HuH-7.5 (cell line): ENCODE data around the gene RETREG1.

ENCODE experiments used
- DNase-seq: peaks from one replicate; pipeline ENCODE4 v3.0.0; 2011; ENCODE audit warnings: low spot score

The RETREG1 gene

GRCh38 chr5:16585041-16585667 is 31.6 kb downstream of the RETREG1 start:
- no peak for DNase-seq

- DNase-seq: no peak
Observed at GRCh38 chr5:16582081-16582480, 34.7 kb downstream of the RETREG1 start.

GRCh38 chr5:16580382-16580781 is 36.4 kb downstream of the RETREG1 start:
- no peak for DNase-seq

- no peak for DNase-seq
Observed at GRCh38 chr5:16579142-16579847, 37.5 kb downstream of the RETREG1 start.

GRCh38 chr5:16578474-16578883 is 38.3 kb downstream of the RETREG1 start:
- no peak for DNase-seq

GRCh38 chr5:16577677-16578076 is 39.1 kb downstream of the RETREG1 start:
- no peak for DNase-seq

GRCh38 chr5:16574789-16575721 is 41.7 kb downstream of the RETREG1 start:
- no peak for DNase-seq

- no peak for DNase-seq
Observed at GRCh38 chr5:16573401-16573800, 43.4 kb downstream of the RETREG1 start.

GRCh38 chr5:16572289-16573015 is 44.3 kb downstream of the RETREG1 start:
- no peak for DNase-seq

- no peak for DNase-seq
Observed at GRCh38 chr5:16571016-16571415, 45.8 kb downstream of the RETREG1 start.

GRCh38 chr5:16570121-16570815 is 46.5 kb downstream of the RETREG1 start:
- DNase-seq: no peak

GRCh38 chr5:16568875-16569580 is 47.8 kb downstream of the RETREG1 start:
- no peak for DNase-seq

- DNase-seq: no peak
Observed at GRCh38 chr5:16567365-16567764, 49.4 kb downstream of the RETREG1 start.

- DNase-seq: no peak
Observed at GRCh38 chr5:16565118-16565517, 51.7 kb downstream of the RETREG1 start.

GRCh38 chr5:16564248-16564867 is 52.4 kb downstream of the RETREG1 start:
- no peak for DNase-seq

- no peak for DNase-seq
Observed at GRCh38 chr5:16563686-16564085, 53.1 kb downstream of the RETREG1 start.

GRCh38 chr5:16561660-16562059 is 55.1 kb downstream of the RETREG1 start:
- no peak for DNase-seq

GRCh38 chr5:16559702-16560101 is 57.1 kb downstream of the RETREG1 start:
- DNase-seq: no peak

- no peak for DNase-seq
Observed at GRCh38 chr5:16558984-16559629, 57.7 kb downstream of the RETREG1 start.

GRCh38 chr5:16557477-16557876 is 59.3 kb downstream of the RETREG1 start:
- DNase-seq: no peak
